ENCODE results near the gene PCDHA4. TPM values are rescaled to one million over a fixed set of nuclear protein-coding genes. Genes with fewer than 3 reads are reported as not detected.
"Not testable (repeated sequence)": the region's sequence is repeated elsewhere in the genome, so short reads cannot be mapped to it uniquely, and the experiment has no call there.

The PCDHA4 gene
- total RNA-seq, 2 donors from 2014 or later, result 2.0 to 3.1 TPM

DNA sequence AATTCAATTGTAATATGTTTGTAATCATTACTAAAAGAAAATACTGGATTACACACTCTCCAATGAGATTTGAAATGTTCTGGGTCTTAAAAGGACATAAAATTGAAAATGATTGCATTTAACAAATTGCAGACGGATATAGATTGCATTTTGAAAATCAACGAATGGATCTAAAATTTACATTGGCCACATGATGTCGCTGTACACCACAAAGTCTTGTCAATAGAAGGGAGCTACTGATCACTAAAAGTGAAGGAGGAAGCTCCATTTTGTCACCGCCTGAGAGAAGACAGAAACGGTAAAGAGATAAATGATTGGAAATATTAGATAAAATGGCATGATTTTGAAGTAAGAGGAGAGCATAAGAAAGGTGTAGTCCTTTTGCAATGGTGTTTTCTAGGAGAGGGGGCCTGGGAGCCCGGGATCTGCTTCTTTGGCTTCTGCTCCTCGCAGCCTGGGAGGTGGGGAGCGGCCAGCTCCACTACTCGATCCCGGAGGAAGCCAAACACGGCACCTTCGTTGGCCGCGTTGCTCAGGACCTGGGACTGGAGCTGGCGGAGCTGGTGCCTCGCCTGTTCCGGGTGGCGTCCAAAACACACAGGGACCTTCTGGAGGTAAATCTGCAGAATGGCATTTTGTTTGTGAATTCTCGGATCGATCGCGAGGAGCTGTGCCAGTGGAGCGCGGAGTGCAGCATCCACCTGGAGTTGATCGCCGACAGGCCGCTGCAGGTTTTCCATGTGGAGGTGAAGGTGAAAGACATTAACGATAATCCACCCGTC lies 20.8 kb upstream of the PCDHA4 start, which contains the start of gene PCDHA1:
TSS of gene PCDHA1 (plus strand) at position 236 of the 782 bp plus-strand sequence.
- Histone ChIP-seq H3K27me3 (peaks cover 0 to 10% of the 10 kb centered on the region in 2 donors), H3K9me3 (peaks cover 0 to 57% (median 11%) of the 10 kb centered on the region in 3 donors), H3K4me3 (no peak within 1 kb of the TSS), H3K27ac (no peak within 1 kb of the TSS), H3K4me1 (no peaks in the 10 kb centered on the region), H3K36me3 (replicated peaks in 1 of 2; ENCODE audit: insufficient read depth in 1 of 2, low read depth in 2 of 2) (no peaks in the 10 kb centered on the region)
- TF ChIP-seq POLR2A (IDR thresholded peaks at IDR 0.05), result no peak
- TF ChIP-seq, protein P1, sequence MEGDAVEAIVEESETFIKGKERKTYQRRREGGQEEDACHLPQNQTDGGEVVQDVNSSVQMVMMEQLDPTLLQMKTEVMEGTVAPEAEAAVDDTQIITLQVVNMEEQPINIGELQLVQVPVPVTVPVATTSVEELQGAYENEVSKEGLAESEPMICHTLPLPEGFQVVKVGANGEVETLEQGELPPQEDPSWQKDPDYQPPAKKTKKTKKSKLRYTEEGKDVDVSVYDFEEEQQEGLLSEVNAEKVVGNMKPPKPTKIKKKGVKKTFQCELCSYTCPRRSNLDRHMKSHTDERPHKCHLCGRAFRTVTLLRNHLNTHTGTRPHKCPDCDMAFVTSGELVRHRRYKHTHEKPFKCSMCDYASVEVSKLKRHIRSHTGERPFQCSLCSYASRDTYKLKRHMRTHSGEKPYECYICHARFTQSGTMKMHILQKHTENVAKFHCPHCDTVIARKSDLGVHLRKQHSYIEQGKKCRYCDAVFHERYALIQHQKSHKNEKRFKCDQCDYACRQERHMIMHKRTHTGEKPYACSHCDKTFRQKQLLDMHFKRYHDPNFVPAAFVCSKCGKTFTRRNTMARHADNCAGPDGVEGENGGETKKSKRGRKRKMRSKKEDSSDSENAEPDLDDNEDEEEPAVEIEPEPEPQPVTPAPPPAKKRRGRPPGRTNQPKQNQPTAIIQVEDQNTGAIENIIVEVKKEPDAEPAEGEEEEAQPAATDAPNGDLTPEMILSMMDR (IDR thresholded peaks at IDR 0.05), result no peak
- no peak for ATAC-seq
- no peak for DNase-seq
- intact Hi-C loops (cut with DNase I), result no loop called here
- 16 to 24% methylated on average over 17 to 29 of the region's 29 CpGs for WGBS, 2 donors

DNA sequence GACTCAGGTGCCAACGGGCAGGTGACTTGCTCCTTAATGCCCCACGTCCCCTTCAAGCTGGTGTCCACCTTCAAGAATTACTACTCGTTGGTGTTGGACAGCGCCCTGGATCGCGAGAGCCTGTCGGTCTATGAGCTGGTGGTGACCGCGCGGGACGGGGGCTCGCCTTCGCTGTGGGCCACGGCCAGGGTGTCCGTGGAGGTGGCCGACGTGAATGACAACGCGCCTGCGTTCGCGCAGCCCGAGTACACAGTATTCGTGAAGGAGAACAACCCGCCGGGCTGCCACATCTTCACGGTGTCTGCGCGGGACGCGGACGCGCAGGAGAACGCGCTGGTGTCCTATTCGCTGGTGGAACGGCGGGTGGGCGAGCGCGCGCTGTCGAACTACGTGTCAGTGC lies 19.4 kb upstream of the PCDHA4 start:
- H3K27me3 ChIP-seq; intact Hi-C loops (cut with DNase I); H3K4me3 ChIP-seq; ATAC-seq; H3K4me1 ChIP-seq; H3K27ac ChIP-seq; H3K36me3 ChIP-seq (replicated peaks in 1 of 2; ENCODE audit: insufficient read depth in 1 of 2, low read depth in 2 of 2); DNase-seq: not testable (repeated sequence)
- H3K9me3 ChIP-seq, result peaks cover 0 to 61% (median 11%) of the 10 kb centered on the region in 3 donors
- 23 to 52% methylated on average over 26 to 44 of the region's 44 CpGs for WGBS, 2 donors

DNA sequence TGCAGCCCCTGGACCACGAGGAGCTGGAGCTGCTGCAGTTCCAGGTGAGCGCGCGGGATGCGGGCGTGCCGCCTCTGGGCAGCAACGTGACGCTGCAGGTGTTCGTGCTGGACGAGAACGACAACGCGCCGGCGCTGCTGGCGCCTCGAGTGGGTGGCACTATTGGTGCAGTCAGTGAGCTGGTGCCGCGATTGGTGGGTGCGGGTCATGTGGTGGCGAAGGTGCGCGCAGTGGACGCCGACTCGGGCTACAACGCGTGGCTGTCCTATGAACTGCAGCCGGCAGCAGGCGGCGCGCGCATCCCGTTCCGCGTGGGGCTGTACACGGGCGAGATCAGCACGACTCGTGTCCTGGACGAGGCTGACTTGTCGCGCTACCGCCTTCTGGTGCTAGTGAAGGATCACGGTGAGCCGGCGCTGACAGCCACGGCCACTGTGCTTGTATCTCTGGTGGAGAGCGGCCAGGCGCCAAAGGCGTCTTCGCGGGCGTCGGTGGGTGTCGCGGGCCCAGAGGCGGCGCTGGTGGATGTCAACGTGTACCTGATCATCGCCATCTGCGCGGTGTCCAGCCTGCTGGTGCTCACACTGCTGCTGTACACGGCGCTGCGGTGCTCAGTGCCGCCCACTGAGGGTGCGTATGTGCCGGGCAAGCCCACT lies 18.9 kb upstream of the PCDHA4 start:
- H3K27ac ChIP-seq; H3K4me1 ChIP-seq; H3K27me3 ChIP-seq; DNase-seq; H3K36me3 ChIP-seq (replicated peaks in 1 of 2; ENCODE audit: insufficient read depth in 1 of 2, low read depth in 2 of 2); ATAC-seq; H3K4me3 ChIP-seq; intact Hi-C loops (cut with DNase I): not testable (repeated sequence)
- whole genome bisulfite sequencing, 2 donors, result 31 to 36% methylated on average over 3 to 69 of the region's 70 CpGs
- peaks cover 0 to 60% (median 11%) of the 10 kb centered on the region in 3 donors for H3K9me3 ChIP-seq

- Histone ChIP-seq H3K4me1 (no peaks in the 10 kb centered on the region), H3K27me3 (peaks cover 0 to 8% of the 10 kb centered on the region in 2 donors), H3K4me3 (no peak overlapping the region), H3K27ac (no peak overlapping the region), H3K9me3 (peaks cover 0 to 73% (median 11%) of the 10 kb centered on the region in 3 donors), H3K36me3 (replicated peaks in 1 of 2; ENCODE audit: insufficient read depth in 1 of 2, low read depth in 2 of 2) (no peaks in the 10 kb centered on the region)
- TF ChIP-seq POLR2A (IDR thresholded peaks at IDR 0.05), result no peak
- TF ChIP-seq, protein P1 (IDR thresholded peaks at IDR 0.05), result no peak
- intact Hi-C loops (cut with DNase I), result no loop called here
- no peak for ATAC-seq
- WGBS, 2 donors, result 6 to 26% methylated on average over 2 of the region's 2 CpGs
- no peak for DNase-seq
Measured at GRCh38 chr5:140791089-140791488, 15.8 kb upstream of the PCDHA4 start.

GRCh38 chr5:140794595-140795258 lies 12.1 kb upstream of the PCDHA4 start, which contains the start of gene PCDHA2:
Gene PCDHA2, plus strand, starts transcription at chr5:140794852.
- DNase-seq (no peak), ATAC-seq (no peak)
- no peaks in the 10 kb centered on the region for H3K4me1 ChIP-seq
- peaks cover 0 to 55% (median 2%) of the 10 kb centered on the region in 3 donors for H3K9me3 ChIP-seq
- H3K27me3 ChIP-seq, result no peaks in the 10 kb centered on the region
- TF ChIP-seq, protein P1 (IDR thresholded peaks at IDR 0.05), result peak in 3 of 7 experiments; percentile 5 to 27 (median 9)
- TF ChIP-seq POLR2A (IDR thresholded peaks at IDR 0.05), result no peak
- H3K36me3 ChIP-seq (replicated peaks in 1 of 2; ENCODE audit: insufficient read depth in 1 of 2, low read depth in 2 of 2), result no peaks in the 10 kb centered on the region
- H3K27ac ChIP-seq, result no peak within 1 kb of the TSS
- intact Hi-C loops (cut with DNase I), result no loop called here
- H3K4me3 ChIP-seq, result no peak within 1 kb of the TSS
- WGBS, 2 donors, result 14 to 21% methylated on average over 21 to 27 of the region's 27 CpGs

All from body of pancreas (tissue), 4 donors.